ENCODE data around the gene SLC9A5.

Gene SLC9A5

DNA sequence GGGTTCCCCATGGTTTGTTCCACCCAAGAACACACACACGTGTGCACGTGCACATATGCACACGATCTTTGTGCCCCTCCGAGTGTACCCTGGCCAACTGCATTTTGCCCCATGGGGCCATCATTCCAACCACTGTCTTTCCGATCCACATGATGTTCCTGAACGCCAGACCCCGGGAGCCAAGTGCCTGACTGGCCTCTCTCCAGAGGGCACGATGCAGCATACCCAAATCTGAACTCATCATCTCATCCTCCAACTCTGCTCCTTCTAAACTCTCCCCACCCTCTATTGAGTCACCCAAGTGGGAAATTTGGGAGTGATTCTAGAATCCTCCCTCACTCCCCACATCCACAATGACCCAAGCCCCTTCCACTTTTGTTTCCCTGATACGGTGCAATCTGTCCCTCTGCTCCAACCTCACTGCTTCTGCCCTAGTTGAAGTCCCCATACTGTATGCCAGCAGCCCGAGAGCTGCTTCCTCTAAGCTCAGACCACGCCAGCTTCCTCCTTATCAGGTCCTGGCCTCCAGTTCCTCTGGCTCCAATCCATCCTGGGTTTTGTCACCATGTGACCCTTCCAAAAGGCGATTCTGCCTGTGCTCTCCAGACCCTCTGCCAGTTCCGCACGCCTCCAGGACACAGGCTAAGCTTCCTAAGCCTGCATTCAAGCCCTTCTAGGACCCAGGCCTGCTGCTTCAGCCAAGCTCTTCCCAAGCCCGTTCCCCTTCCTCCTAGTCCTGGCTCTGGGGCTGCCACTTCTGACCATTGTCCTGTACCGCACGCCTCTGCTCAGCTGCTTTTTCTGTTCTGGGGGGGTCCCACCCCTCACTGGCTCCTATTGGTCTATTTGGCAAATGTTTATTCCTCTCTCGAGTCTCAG is 31.9 kb upstream of the SLC9A5 start:
- DNase-seq, result no peak

DNA sequence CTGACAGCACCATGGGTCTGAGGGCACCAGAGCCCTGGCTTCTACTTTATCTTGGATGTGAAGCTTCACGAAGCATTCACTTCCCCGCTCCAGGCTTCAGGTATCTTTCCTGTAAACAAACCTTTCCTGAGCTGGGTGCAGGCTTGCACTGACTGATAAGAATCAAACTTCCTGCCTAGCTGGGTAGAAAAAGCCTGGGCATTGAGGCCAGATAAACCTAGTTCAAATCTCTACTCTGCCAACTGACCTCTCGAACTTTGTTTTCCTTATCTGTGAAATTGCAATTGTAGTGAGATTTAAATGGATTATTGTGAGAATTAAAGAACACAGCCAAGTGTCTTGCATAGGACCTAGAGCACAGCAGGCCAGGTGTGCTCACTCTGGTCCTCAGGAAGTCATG is 24.8 kb upstream of the SLC9A5 start:
- DNase-seq, result no peak

DNA sequence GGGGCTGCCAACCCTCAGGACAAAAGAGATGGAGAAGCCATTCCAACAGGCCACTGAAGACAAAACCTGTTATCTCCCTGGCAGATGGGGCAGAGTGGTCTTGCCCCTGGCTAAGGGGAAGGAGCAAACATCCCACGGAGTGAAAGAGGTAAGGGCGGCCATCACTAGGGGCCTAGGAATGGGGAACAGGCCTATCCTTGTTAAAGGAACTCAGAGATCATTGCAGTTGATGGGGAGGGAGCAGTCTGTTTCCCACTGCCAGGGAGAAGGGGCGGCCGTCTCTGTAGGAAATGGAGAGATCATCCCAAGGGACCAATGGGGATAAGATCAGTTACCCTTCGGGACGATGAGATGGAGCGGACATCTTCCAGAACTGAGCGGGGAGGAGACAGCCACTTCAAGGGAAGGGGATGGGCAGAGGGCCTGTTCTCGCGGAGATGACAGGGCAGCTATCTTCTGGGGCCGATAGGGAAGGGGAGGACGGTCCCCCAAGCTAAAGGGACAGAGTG is 22.4 kb upstream of the SLC9A5 start:
- DNase-seq, result no peak

DNA sequence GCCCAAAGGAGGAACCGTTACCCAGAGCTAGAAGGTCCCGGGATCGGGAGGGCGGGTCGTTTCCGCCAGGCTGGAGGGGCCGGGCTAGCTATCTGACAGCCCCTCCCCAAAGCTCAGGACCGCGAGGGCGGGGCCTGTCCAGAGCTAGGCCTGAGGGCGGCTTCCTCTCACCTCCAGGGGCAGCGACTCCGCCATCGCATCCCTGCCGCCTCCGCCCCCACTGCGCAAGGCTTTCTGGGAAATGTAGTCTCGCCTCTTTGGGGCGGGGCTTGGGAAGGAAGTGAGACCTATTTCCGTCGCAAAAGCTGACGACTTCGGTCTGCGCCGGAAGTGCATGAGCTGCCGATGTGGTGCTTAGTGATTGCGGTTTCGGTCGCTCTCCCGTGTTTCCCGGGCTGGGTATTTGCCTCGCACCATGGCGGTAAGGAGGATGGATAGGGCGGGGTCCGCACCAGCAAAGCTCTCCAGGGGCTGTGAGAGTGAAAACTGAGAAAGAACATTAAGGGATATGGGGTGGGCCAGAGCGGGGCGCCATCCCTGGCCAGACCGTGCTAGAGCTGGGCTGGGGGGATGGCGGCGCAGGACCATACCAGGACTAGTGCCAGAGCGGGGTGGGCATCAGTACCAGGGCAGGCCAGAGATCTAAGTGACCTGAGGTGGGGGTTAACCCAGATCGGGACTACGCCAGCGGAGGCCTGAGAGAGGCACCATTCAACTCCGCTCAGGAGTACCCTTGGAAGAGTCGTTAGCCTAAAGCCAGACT is 21.8 kb upstream of the SLC9A5 start, which contains the start of gene TMEM208:
Gene TMEM208 (plus strand): TSS at position 327 of the 763 bp plus-strand sequence. CDS start 89 bp downstream, at position 416.
- no peak for DNase-seq

DNA sequence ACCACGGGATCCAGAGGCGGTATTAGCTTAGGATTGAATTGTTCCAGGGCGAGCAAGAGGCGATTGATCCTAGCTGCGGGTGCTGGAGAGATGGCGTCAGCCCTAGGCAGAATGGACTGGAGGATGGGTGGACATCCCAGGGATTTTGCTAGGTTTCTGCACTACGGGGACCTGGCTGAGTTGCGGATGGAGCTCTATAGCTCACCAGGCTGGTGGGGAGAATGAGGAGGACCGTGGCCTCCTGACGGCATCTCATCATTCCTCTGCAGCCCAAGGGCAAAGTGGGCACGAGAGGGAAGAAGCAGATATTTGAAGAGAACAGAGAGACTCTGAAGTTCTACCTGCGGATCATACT is 21.2 kb upstream of the SLC9A5 start:
- DNase-seq, result no peak

DNA sequence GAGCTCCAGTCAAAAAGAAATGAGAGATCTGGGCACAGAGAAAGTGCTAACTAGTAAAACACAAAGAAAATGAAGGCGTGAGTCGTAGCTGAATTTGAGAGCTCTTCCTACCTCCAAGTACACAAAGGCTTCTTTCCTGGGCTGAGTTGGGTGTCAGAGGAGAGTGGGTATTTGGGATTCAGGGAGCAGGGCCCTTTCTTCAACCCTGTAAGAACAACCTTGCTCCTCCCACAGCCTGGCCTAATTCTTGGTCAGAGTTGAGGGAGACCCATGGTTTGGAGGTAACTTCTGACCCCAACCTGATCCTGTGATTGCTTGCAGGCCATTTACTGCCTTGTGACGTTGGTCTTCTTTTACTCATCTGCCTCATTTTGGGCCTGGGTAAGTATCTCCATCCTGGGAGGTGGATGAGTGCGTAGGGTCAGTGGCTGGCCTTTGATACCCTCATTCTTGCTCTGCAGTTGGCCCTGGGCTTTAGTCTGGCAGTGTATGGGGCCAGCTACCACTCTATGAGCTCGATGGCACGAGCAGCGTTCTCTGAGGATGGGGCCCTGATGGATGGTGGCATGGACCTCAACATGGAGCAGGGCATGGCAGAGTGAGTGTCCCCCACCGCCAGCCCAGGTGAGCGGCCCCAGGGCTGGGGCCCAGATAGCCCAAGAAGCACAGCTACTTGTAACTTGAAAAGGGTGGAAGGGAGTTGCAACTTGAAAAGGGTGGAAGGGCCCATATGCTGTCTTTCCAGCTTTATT is 20.6 kb upstream of the SLC9A5 start:
- no peak for DNase-seq

DNA sequence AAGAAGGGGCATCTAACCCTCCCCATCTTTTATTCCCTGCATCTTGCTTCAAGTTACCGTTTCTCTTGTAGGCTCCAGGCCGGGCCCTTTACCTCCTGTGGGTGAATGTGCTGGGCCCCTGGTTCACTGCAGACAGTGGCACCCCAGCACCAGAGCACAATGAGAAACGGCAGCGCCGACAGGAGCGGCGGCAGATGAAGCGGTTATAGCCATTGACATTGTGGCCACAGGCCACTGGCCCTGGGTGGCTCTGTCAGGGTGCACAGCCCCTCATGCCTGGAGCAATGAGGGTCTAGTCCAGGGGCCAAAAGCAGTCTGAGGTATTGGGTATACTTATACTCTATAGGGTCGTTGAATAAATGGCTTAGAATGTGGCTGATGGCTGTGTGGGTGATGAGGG is 19.9 kb upstream of the SLC9A5 start:
- no peak for DNase-seq

DNA sequence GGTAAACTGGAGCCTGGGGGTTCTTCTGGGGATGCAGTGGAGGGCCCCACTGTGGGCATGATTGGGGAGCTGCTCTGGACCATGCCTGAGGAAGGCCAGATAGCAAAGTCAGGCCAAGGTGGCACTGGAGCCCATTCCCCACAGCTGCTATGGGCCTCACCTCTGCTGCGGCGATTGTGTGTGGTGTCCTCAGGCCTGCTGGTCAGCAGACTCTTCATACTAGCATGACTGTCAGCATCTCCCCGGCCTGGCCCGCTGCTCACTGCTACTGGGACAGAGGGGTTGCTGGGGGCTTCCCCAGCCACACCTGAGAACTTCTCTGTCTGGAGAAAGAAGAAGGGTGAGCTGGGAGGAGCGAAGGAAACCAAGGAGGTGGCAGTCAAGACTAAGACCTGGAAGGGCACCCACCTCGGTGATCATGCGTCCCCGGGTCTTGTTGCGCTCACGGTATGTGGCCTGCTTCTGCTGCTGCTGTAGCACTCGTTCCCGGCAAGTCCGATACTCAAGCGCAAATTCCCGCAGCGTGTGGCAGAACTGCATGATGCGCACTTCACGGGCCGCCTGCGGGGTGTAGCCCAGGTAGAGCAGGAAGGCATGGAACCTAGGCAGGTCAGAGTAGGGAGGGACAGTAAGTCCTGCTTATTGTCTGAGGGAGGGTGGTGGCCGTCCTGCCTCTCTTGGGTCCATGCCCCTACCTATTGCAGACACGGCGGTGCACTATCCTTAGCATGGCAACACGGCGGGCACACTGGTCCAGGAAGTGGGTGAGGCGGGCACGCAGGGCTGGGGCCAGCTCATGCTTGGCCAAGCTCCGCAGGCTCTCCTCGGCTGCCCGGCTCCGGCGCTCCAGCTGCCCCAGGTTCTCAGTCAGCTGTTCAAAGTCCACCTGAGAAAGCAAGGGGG is 18.6 kb upstream of the SLC9A5 start:
- DNase-seq, result no peak

DNA sequence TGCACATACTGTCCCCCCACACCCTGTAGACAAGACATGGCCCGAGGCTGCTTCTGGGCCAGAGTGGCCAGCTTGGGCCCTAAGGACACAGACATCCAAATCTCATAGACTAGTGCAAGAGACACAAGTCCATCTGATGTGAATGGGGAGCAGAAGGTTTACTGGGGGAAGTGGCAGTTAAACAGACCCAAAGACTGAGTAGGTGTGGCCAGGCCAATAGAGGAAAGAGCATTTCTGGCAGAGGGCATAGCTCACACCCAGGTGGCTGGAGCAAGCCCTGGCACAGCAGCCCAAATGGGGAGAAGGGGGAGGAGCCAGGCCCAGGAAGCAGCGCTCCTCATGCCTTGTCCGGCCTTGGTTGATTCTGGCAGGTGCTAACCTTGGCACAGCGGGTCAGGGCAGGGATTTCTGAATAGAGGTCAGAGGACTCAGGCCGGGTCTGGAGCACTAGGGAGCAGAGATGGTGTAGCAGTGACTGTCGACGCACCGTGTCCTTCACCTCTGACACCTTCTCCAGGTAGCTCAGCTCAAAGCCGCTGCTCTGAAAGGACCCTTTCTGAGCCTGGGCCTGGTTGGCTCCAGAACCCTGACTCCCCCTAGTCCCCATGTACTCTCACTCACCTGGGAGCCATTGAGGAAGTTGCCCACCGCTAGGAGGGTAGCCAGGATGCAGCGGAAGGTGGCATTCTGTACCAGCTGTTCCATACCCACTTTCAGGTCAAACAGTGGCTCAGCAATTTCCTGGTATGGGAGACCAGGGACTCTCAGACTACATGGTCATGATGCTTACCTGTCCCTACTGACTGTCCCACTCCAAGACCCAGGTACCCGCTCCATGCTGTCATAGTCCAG is 17.7 kb upstream of the SLC9A5 start:
- DNase-seq, result no peak

DNA sequence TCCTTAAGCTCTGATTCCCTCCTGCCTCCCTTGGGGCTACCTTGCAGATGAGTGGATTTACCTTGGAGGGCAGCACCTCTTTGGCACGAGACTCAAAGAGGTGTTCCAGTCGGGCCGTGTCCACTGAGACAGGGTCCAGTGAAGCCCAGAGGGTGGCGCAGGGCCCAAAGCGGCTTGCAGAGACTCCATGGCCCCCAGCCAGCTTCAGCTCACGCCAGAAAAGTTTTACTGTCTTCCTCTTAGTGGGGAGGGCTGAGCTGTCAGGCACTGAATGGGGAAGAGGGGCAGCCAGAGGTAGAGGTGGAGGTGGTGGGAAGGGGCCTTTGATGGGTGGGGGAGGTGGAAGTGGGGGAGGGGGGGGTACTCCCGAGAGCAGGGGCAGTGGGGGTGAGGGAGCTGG is 15.2 kb upstream of the SLC9A5 start:
- DNase-seq, result no peak

DNA sequence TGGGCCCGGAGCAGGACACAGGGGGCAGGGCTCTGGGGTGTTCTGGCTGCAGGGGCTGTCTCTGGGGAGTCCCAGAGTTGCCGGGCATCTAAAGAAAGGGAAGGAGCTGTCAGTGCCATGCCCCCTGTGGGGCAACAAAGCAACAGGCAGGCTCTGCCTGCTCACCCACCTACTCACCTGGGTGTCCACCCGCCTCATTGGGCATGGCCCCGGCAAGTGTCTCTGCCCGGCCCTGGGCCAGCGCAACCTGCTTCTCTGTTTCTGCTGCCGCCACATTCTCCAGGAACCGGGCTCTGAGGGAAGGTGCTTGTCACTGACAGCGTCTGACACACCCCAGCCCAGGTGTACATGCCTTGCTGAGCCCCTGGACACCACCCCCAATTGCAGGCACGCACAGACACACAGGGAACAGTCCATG is 14.6 kb upstream of the SLC9A5 start:
- DNase-seq, result no peak

DNA sequence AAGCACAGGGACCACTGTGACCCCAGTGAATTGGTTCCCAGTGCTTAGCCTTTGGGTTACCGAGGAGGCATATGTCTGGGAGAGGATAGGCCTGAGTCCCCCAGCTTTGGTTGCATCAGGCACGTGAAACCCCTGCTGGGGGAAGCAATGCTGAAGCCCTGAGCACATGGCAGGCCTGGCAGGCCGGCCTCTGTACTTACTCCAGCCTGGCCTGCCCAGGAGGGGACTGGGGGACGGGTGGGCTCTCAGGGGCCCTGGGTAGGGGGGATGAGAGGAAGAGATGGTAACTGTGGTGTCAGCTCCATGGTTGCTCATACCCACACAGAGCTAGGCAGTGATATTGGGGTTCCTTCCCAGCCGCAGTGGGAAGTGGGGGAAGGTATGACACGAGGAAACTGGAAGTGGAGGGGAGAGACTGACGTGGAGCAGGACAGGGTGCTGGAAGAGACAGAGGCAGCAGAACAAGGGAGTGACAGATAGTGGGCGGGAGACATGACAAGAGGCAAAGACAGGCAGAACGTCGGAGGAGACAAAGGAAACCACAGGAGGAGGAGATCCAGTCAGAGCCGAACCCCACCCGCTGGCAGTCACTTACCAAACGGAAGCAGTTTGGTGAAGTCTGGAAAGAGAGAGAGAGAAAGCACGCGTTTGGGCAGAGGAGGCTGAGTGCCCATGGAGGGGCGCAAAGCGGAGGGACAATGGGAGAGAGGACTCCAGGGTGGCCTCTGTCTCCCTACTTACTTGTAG is 12.8 kb upstream of the SLC9A5 start:
- DNase-seq, result no peak

DNA sequence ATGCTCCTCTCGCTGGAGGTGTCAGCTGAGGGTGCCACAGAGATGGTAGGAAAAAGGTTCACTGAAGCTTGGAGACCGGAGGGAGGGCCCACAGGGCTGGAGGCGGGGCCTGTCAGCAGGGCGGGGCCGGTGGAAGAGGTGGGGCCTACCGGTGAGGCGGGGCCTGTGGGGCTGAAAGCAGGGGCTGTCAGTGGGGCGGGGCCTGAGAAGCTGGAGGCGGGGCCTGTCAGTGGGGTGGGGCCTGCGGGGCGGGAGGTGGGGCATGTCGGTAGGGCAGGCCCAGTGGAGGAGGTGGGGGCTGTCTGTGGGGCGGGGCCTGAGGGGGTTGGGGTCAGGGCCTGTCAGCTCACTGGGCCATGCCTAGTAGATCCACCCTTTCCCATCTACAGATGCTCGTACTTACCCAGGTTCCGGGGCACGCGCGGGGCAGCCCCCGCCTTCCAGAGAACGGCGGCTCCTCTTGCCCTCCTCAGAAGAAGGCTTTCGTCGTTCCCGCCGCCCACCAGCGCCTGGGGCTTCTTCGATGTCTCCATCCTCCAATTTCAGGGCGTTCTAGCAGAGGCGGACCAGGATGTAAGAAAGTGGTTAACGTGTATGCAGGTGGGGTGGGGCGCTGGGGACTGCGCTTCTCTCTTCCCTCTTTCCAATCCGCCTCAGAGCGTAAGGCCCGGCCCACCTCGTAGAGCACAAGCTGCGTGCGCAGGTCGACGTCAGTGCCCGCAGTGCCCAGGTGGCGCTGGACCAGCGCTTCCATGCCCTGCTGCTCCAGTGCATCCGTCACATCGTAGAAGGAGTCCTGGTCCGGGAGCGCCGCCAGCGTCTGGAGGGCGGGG is 12.0 kb upstream of the SLC9A5 start:
- DNase-seq, result no peak

DNA sequence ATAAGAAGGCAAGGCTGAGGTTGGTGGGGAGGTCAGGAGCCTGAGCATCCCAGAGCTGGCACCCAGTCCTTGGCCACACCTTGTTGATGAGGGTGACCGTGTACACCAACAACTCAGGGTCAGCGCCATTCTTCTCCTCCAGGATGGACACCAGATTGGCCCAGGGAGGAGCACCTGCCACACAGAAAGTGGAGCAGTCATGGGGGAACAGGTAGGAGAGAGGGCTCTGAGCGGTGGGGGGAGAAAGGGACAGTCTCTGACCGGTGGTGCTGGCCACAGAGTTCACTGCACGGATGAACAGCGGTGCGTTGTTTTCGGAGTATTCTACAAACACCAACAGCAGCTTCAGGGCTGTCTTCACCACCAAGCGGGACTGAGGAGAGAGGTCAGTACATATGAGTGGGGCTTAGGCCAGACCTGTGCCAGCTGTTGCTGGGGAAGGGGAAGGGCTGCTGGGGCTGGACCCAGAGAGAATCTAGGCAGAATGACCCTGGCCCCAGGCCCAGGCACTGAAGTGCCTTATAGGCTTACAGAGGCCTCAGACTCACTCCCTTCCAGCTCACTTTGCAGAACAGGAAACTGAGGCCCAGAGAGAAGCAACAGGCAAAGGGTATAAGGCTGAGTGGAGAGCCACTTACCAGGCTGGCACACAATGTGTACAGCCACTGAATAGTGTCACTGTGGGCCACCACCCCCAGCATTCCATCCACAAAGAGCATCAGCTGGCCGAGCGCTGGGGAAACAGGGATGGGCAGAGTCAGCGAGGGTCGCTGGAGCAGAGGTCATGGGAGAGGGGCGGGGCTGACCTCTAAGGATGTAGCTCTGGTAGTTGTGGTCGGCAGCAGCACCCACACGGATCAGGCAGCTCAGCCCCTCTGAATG is 11.1 kb upstream of the SLC9A5 start:
- no peak for DNase-seq

DNA sequence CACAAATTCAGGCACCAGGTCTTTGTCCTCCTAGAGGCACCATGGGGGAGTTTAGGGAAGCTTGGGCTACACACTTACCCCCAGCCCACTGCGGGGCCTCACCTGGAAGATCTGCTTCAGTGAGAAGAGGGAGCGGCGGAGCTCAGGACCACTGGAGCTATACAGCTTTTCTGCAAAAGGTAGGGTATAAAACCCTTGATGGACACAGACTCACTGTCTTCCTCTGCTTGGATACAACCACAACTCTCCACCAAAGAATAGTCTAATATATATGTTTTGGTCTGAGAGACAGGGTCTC is 10.6 kb upstream of the SLC9A5 start:
- DNase-seq, result no peak

DNA sequence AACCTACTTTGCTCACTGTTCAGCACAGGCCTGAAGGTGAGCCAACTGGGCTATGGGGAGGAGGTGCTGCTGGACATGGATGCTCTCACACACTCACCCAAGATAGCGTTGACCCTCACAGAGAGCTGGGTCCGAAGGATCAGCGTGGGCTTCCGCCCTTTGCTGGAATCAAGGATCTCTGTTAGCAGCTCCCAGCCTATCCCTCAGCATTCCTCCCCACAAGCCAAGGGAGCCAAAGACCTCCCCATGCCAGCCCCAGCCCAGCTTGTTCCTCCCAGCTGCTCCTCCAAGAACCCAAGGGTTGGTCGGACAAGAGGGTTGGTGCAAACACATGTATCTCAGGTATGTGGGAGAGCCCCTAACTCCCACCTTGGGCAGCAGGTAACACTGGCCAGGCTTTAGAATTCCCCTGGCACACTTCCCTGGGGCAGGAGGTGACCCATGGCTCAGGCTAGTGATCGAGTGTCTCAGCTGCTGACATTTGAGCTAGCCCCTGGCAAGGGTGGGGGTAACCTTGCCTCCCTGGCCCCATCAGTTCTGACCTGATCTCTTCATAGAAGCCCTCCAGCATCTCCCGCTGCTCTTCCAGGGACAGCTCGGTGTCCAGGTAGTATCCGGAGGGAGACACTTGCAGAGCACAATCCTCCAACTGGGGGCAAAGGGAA is 9.8 kb upstream of the SLC9A5 start:
- DNase-seq, result no peak

DNA sequence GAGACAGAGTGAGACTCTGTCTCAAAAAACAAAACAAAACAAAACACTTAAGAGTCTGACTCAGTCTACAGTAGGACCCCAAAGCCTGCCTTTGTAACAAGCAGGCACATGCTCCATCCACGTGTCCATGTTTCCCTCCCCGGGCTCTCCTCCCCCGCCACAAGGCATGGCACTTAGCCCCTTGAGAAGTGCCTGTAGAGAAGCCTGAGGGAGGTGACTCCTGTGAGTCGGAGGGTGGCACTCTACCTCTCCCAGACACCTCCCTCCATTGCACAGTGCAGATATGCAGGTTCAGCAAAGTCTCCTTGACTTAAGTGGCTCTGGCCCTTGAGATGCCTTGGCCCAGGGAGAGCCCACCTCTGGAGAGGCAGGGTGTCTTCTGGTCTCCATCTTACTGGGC is 8.3 kb upstream of the SLC9A5 start:
- no peak for DNase-seq
